NCI-H2196 treated with DMSO at 0.1 percent for 48 hours (cell line): ENCODE data around the gene DSE.

Experiments used
- DNase-seq: peaks from one replicate; lab custom pipeline; 2025; ENCODE audit not compliant: unreplicated experiment; lab: John Stamatoyannopoulos, UW

The DSE gene

DNA sequence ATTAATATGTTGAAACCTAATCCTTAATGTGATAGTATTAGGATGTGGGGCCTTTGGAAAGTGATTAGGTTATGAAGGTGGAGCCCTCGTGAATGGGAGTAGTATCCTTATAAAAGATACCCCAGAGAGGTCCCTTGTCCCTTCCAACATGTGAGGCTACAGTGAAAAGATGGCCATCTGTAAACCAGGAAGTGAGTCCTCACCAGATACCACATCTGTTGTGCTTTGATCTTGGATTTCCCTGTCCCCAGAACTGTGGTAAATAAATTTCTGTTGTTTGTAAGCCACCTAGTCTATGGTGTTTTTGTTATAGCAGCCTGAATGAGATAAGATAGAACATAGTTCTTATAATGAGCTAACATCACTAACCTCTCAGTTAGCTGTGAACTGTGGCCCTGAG, 73.8 kb downstream of the DSE start:
- DNase-seq, result no peak

- no peak for DNase-seq
These were observed 74.4 kb downstream of the DSE start for GRCh38 chr6:116445102-116445501.

DNA sequence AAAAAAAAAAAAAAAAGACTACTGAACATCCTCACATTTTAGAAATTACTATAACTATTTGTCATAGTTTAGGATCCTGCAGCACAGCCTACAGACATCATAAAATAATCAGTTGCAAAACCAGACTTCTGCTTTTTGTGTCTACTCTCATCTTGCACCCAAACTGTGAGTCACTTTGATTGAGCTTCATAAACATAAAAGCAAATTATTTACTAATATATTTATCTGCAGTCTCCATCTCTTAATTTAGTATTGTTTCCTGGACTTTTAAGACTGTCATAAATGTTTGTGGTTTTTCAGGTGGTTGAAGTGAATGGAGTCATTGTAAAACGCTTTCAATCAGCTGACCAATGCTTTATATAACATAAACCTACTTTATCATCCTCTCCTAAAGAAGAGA, 75.7 kb downstream of the DSE start:
- DNase-seq, result peak; percentile 2

GRCh38 chr6:116447052-116447451, 76.3 kb downstream of the DSE start:
- no peak for DNase-seq

DNA sequence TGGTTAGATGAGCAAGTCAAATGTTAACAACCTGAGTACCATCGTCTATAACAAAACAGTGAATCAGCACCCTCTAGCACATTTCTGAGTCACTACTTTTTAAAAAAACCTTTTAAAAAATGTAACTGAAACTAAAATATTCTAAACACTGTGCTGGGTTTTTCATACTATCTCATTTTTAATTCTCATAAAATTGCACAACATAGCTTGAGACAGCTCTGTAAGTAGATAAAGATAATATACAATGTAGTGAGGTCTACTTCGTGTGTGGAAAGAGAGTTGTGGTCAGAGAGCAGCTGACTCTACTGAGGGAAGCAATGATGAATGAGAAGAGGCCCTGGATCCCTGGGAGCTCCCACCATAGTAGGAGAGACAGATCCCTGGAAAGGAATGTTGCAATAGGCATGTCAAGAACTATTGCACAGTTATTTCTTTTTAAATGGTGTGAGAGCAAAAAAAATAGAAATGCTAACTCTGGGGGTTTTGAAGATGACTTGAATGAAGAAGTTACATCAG, 76.8 kb downstream of the DSE start:
- DNase-seq, result no peak

DNA sequence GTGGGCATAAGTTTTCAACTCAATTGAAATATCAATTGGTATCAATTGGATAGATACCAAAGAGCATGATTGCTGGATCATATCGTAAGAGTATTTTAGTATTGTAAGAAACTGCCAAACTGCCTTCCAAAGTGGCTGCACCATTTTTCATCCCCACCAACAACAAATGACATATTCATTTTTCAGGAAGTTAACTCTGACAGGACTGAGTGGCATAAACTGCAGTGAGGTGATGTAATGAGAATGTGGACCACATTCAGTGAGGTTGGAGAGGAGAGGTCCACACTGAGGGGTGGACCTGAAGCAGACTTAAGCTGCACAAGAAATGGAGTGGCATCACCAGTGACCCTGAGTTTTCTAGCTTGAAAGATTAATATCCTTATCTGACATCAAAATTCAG, 78.8 kb downstream of the DSE start:
- DNase-seq, result no peak

DNA sequence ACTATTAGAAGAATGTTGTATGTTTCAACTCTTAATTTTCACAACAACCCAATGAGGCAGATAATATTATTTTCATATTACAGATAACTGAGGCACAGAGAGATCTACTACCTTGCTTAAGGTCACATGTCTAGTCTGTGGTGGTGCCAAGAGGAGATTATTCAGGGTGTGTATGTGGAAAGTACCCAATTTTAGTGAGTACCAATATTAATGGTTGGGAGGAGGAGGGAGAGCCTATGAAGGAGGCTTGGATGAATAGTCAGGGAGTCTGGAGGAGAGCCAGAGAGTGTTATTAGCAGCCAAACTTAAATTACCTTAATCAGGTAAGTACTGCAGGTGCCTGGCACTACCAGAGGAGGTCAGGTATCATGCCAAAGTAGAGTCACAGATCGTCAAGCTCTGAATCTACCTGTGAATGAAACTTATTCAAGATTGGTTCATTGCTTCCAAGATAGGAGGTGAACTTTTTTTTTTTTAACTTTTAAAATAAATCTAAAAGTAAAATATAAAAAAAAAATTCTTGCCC, 79.5 kb downstream of the DSE start:
- peak; percentile 22 for DNase-seq

GRCh38 chr6:116450769-116451740, 80.3 kb downstream of the DSE start:
- DNase-seq, result peak; percentile 55

- DNase-seq, result no peak
These were observed 81.2 kb downstream of the DSE start for GRCh38 chr6:116451916-116452315.

GRCh38 chr6:116452531-116452930, 81.8 kb downstream of the DSE start:
- no peak for DNase-seq

- no peak for DNase-seq
These were observed 85.4 kb downstream of the DSE start for GRCh38 chr6:116456106-116456505.

DNA sequence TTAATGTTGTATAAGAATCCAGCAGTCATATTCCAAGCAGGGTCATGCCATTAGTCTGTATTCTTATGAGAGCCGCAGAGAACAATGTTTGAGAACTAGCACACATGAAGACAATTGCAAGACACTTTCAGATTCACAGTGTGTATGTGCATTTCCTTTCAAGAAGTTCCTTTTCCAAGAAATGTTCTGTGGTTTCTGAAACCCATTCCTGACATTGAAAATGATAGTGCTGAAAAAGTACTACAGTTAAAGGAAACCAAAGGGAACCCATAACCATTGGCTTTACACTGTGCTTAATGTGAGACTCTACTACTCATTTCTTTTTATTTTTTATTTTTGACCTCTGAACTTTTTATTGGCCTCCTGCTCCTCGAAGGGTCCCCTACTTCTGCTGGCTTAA, 86.2 kb downstream of the DSE start:
- no peak for DNase-seq

DNA sequence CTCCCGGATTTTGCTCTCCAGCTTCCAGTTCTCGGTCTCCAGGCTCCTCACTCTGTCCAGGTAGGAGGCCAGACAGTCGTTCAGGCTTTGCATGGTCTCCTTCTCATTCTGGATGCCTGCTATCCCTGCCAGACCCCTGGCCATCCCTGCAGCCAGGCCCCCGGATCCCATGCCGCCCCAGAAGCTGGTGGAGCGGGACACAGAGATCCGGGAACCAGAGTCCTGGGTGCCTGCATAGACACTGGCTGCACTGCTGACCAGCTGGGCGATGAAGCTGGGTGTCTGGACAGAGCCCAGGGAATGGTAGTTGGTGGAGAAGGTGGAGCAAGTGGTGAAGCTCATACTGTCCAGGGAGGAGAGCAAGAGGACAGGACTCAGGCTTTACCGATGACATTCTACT, 87.5 kb downstream of the DSE start:
- DNase-seq, result no peak

GRCh38 chr6:116459927-116460326, 89.2 kb downstream of the DSE start:
- DNase-seq, result no peak

- no peak for DNase-seq
These were observed 90.7 kb downstream of the DSE start, which contains the start of gene CALHM6 for GRCh38 chr6:116461331-116461931. TSS of gene CALHM6 (plus strand) at chr6:116461375. CDS start at chr6:116461930, 555 bp downstream.

GRCh38 chr6:116461932-116462885, 91.5 kb downstream of the DSE start:
- no peak for DNase-seq

DNA sequence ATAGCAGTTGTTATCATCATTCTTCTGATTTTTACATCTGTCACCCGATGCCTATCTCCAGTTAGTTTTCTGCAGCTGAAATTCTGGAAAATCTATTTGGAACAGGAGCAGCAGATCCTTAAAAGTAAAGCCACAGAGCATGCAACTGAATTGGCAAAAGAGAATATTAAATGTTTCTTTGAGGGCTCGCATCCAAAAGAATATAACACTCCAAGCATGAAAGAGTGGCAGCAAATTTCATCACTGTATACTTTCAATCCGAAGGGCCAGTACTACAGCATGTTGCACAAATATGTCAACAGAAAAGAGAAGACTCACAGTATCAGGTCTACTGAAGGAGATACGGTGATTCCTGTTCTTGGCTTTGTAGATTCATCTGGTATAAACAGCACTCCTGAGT, 92.6 kb downstream of the DSE start:
- DNase-seq, result no peak

DNA sequence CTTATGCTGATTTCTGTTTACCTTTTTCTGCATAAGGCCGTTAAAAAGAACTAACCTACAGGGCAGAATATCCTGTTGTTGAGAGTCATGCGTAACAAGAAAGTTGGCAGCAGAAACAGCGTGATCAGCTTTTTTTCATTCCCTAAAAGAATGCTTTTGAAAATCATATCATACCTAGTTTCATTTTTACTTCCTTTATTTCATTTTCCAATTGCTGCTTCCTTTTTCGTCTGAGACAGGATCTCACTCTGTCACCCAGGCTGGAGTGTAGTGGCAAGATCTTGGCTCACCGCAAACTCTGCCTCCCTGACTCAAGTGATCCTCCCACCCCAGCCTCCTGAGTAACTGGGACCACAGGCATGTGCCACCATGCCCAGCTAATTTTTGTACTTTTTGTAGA, 94.5 kb downstream of the DSE start:
- DNase-seq, result no peak

DNA sequence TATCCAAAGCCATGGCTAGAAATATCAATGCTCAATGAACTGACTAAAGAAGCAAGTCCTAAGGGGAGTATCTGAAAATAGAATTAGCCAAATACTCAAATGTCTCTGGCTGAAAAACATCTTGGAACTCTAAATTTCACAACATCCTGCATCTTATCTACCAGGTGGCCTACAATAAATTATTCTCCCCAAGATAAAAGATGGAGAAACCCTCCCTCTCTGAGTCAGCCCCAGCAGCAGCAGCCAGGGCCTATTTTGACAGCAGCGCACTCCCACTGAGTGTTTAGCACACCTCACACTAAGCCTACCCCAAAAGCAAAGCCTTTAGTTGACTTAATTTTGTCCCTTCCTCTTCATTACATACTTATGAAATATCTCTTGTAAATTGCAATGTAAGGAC, 96.3 kb downstream of the DSE start:
- no peak for DNase-seq

- no peak for DNase-seq
These were observed 96.8 kb downstream of the DSE start for GRCh38 chr6:116467514-116467913.

- DNase-seq, result no peak
These were observed 97.5 kb downstream of the DSE start for GRCh38 chr6:116468293-116468692.
